HCT116 (cell line): Measurements from ENCODE around the gene FGF3.

Experiments used
- ATF3 ChIP-seq: IDR thresholded peaks from 2 replicates; pipeline ENCODE4 v1.6.1; 2012
- CTCF ChIP-seq, 3 experiments: fragments of 200-600 bp in 1 of 3; sonication (generic) in 1 of 3; IDR thresholded peaks in 2 of 3; conservative IDR thresholded peaks in 1 of 3; 2 replicates each; pipeline ENCODE4 v1.5.1; 2012 to 2017; ENCODE audit warnings: low read depth in 2 of 3, low read length in 2 of 3, antibody characterized with exemption in 1 of 3, borderline replicate concordance in 1 of 3, control low read depth in 1 of 3, mild to moderate bottlenecking in 1 of 3, mixed read lengths in 1 of 3, mixed run types in 1 of 3, moderate library complexity in 1 of 3; ENCODE audit not compliant: insufficient read depth in 1 of 3
- EZH2 ChIP-seq: fragments of 200-600 bp; sonication (generic); IDR thresholded peaks from 2 replicates; pipeline ENCODE4 v1.6.1; 2017; ENCODE audit warnings: antibody characterized with exemption, mixed run types
- EZH2phosphoT487 ChIP-seq: fragments of 200-600 bp; IDR thresholded peaks from 2 replicates; pipeline ENCODE4 v1.6.1; 2018; ENCODE audit warnings: antibody characterized with exemption, borderline replicate concordance
- MAX ChIP-seq: IDR thresholded peaks from 2 replicates; pipeline ENCODE4 v1.6.1; 2012
- REST ChIP-seq: IDR thresholded peaks from 2 replicates; pipeline ENCODE4 v1.6.1; 2012; ENCODE audit warnings: low read depth
- TCF7L2 ChIP-seq: IDR thresholded peaks from 2 replicates; pipeline ENCODE4 v1.7.0; 2011; ENCODE audit warnings: borderline replicate concordance, inconsistent platforms; ENCODE audit not compliant: insufficient read depth, insufficient read length; ENCODE audit errors: extremely low read depth

GRCh38 chr11:69811431-69811830, 7.8 kb downstream of the FGF3 start:
- TF ChIP-seq ATF3, result no peak
- TF ChIP-seq EZH2, result no peak
- TF ChIP-seq EZH2phosphoT487, result no peak
- no peak for TF ChIP-seq CTCF (IDR thresholded peaks at IDR 0.05 in 2 of 3, conservative IDR thresholded peaks at IDR 0.05 in 1 of 3; ENCODE audit: borderline replicate concordance in 1 of 3, insufficient read depth in 1 of 3, low read depth in 2 of 3, low read length in 2 of 3)
- no peak for TF ChIP-seq TCF7L2
- no peak for TF ChIP-seq REST
- no peak for TF ChIP-seq MAX
